ENCODE results near the gene AJAP1.

AJAP1 gene

DNA sequence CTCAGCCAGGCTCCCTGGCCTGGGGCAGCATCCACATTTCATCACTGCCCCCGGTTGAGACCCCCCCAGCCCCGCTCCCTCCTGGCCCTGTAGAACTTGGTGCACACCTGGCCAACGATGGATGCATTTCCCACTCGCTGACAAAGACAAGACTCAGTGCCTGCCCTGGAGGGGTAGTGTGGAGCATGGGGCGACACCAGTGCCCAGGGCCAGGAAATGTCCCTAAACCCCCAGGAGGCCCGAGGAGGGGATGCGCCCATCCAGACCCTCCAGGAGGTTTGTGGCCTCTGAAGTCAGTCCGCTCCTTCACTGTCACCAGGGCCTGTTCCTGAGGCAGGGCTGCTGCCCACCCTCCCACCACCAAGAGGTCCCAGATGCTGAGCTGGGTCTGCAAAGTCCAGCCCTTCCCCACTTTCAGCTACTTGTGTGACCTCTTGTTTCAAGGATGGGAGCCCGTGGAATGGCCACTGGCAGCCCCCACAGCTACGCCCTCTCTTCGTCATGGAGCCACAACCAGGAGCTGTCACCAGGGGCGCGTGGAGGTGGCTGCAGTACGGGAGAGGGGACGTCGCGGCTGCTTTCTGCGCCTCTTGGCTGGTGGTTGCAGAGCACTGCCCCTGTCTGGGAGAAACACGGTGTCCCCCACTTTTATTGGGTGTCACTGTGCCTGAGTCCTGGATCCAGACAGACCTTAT is 35.7 kb downstream of the AJAP1 start:
- in situ Hi-C loops (cut with MboI; ENCODE audit: low pct_unique_long_range_greater_than_20kb, low sequenced_read_pairs, unreplicated experiment), result no loop called here
- TF ChIP-seq, protein P1, sequence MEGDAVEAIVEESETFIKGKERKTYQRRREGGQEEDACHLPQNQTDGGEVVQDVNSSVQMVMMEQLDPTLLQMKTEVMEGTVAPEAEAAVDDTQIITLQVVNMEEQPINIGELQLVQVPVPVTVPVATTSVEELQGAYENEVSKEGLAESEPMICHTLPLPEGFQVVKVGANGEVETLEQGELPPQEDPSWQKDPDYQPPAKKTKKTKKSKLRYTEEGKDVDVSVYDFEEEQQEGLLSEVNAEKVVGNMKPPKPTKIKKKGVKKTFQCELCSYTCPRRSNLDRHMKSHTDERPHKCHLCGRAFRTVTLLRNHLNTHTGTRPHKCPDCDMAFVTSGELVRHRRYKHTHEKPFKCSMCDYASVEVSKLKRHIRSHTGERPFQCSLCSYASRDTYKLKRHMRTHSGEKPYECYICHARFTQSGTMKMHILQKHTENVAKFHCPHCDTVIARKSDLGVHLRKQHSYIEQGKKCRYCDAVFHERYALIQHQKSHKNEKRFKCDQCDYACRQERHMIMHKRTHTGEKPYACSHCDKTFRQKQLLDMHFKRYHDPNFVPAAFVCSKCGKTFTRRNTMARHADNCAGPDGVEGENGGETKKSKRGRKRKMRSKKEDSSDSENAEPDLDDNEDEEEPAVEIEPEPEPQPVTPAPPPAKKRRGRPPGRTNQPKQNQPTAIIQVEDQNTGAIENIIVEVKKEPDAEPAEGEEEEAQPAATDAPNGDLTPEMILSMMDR (IDR thresholded peaks at IDR 0.05; ENCODE audit: extremely low read depth, insufficient read depth, missing control alignments), result no peak
- DNase-seq (ENCODE audit: low spot score), result no peak

DNA sequence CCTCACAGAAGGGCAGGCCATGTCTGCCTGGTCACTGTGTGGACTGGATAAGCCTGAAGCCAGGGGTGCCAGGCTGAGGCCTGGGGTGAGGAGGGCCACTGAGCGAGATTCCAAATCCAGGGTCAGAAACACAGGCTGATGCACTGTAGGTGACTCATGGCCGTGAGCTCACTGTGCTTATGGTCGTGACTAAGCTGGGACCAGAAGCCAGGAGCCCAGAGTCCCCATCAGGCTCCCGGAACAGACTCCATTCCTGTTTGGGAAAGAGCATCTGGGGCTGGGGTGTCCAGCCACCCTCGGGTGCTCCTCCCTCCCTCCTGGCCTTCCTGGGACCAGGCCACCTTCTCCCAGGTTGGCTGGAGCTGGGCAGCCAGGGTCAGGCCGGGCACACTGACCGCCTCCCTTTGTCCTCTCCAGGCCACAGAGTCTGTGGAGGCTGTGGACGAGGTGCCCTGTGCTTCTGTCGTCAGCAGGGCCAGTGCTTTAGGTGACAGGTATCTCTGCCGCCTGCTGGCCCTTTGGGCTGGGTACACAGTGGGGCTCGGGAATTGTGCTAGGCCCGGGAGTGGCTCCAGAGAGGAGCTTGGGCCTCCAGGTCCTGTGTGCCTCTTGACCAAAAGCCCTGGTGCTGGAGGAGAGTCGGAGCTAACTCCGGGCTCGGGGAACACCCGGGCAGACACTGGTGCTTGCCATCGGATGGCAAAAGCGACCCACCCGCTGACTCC is 36.7 kb downstream of the AJAP1 start:
- in situ Hi-C loops (cut with MboI; ENCODE audit: low pct_unique_long_range_greater_than_20kb, low sequenced_read_pairs, unreplicated experiment), result no loop called here
- TF ChIP-seq, protein P1 (IDR thresholded peaks at IDR 0.05; ENCODE audit: extremely low read depth, insufficient read depth, missing control alignments), result no peak
- no peak for DNase-seq (ENCODE audit: low spot score)

DNA sequence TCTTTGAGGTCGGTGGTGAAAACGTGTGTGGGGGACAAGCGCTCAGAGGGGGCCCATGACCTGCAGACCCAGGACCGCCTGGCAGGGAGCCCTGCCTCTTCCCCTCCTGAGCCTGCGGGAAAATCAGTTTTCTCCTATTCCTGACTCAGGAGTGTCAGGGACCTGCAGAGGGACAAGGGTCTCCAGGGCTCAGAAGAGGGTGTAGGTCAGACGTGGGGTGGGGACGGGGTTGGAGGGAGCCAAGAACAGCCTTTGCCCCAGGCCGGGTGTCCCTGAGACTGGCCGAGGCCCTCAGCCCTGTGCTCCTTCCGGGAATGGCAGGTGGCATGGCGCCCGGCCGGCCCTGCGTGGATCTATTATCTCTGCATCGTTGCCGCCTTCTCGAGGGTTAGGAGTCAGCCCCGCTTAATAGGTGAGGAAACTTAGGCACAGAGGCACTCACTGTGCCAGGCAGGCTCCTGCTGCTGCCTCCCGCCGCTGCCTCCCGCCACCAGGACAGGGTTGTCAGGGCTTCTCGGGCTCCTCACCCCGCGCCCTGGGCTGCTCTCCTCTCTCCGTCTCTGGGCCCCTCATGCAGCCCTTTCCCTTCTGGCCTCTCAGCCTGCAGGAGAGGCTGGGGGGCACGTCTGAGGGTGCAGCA is 37.5 kb downstream of the AJAP1 start:
- TF ChIP-seq, protein P1 (IDR thresholded peaks at IDR 0.05; ENCODE audit: extremely low read depth, insufficient read depth, missing control alignments), result no peak
- in situ Hi-C loops (cut with MboI; ENCODE audit: low pct_unique_long_range_greater_than_20kb, low sequenced_read_pairs, unreplicated experiment), result no loop called here
- no peak for DNase-seq (ENCODE audit: low spot score)

DNA sequence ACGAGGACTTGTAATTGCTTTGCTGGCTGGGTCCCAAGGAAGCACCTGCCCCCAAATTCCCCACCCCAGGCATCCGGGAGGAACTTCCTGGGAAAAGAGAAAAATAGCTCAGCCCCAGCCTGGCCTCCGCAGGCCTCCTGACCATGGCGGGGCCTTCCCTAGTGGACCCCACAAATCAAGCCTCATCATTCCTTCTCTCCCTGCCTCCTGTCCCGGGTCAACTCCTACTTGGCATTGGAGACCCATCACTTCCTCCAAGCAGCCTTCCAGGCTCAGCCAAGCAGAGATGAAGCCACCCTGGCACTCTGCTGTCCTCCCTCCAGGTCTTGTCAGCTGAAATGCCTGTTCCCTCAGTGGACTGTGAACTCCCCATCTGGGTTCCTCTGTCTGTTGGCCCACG is 38.0 kb downstream of the AJAP1 start:
- in situ Hi-C loops (cut with MboI; ENCODE audit: low pct_unique_long_range_greater_than_20kb, low sequenced_read_pairs, unreplicated experiment), result no loop called here
- DNase-seq (ENCODE audit: low spot score), result no peak
- TF ChIP-seq, protein P1 (IDR thresholded peaks at IDR 0.05; ENCODE audit: extremely low read depth, insufficient read depth, missing control alignments), result no peak

DNA sequence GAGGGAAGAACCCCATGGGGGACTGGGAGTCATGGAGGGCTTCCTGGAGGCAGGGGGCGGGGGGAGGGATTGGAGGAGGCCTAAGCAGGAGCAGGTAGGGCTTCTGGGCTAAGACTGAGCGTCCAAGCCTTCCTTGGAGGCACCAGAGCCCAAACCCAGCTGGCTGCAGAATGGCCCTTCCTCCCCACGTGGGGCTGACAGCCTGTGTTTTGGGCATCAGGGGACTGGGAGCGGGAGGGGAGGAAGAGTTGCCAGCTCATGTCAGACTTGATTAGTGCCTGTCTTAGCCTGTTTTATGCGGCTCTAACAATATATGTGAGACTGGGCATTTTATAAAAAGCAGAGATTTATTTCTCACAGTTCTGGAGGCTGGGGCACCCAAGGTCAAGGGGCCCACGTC is 38.9 kb downstream of the AJAP1 start:
- TF ChIP-seq, protein P1 (IDR thresholded peaks at IDR 0.05; ENCODE audit: extremely low read depth, insufficient read depth, missing control alignments), result no peak
- DNase-seq (ENCODE audit: low spot score), result no peak
- in situ Hi-C loops (cut with MboI; ENCODE audit: low pct_unique_long_range_greater_than_20kb, low sequenced_read_pairs, unreplicated experiment), result no loop called here

DNA sequence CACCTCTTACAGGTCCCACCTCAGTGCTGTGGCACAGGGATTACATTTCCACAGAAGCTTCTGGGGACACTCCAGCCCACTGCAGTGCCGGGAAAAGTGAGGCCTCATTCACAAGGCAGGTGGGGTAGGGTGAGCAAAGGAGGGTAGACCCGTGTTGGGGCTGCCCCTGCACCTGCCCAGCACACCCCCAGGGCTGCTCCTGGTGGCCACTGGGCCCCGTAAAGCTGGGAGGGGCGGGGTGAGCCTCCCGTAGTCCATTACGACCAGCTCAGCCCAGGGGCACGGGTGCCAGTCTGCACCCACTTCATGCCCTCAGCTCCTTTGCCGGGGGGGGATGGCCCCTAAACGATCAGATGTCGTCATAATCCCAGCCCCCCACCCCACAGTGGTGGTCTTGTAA is 39.5 kb downstream of the AJAP1 start:
- in situ Hi-C loops (cut with MboI; ENCODE audit: low pct_unique_long_range_greater_than_20kb, low sequenced_read_pairs, unreplicated experiment), result no loop called here
- no peak for DNase-seq (ENCODE audit: low spot score)
- TF ChIP-seq, protein P1 (IDR thresholded peaks at IDR 0.05; ENCODE audit: extremely low read depth, insufficient read depth, missing control alignments), result no peak
